ENCODE measurements around the gene GALNT17. TPM values are rescaled to one million over a fixed set of nuclear protein-coding genes. Genes with fewer than 3 reads are reported as not detected.

The GALNT17 gene
- polyA plus RNA-seq, 1 donor (not counting 4 experiments of a cell fraction or from before 2014, with no cell fraction given), result not detected

- no peaks in the 10 kb centered on the region for H3K9me1 ChIP-seq (ENCODE audit: control insufficient read depth, extremely low read depth, insufficient read depth, low read length)
- H3K4me2 ChIP-seq (ENCODE audit: control insufficient read depth, extremely low read depth, insufficient read depth, low read depth, low read length), result no peak overlapping the region
- H3K4me1 ChIP-seq (ENCODE audit: control insufficient read depth, extremely low read depth, insufficient read depth, low read length), result no peaks in the 10 kb centered on the region
- DNase-seq (ENCODE audit: low read depth, low spot score), result no peak
- H3K79me2 ChIP-seq (ENCODE audit: control insufficient read depth, insufficient read depth, low read length), result no peaks in the 10 kb centered on the region
- no peaks in the 10 kb centered on the region for H3K9me3 ChIP-seq (ENCODE audit: control insufficient read depth, low read depth, low read length)
- no peak for TF ChIP-seq EZH2 (IDR thresholded peaks at IDR 0.05; ENCODE audit: low read length)
- no peak for TF ChIP-seq CTCF (optimal IDR thresholded peaks at IDR 0.05 in 1 of 3, IDR thresholded peaks at IDR 0.05 in 1 of 3, conservative IDR thresholded peaks at IDR 0.05 in 1 of 3; ENCODE audit: extremely low read depth in 1 of 3, insufficient read depth in 2 of 3, low read length in 3 of 3)
- no peaks in the 10 kb centered on the region for H3K36me3 ChIP-seq (ENCODE audit: control insufficient read depth in 2 of 2, extremely low read depth in 1 of 2, insufficient read depth in 2 of 2, low read length in 2 of 2)
- no peak overlapping the region for H3K27ac ChIP-seq (ENCODE audit: control insufficient read depth, insufficient read depth, low read length)
- H3K4me3 ChIP-seq (ENCODE audit: control insufficient read depth in 2 of 3, extremely low read depth in 1 of 3, insufficient read depth in 2 of 3, low read depth in 1 of 3, low read length in 3 of 3), result no peak overlapping the region
- no peaks in the 10 kb centered on the region for H3K27me3 ChIP-seq (ENCODE audit: control insufficient read depth, extremely low read depth, insufficient read depth, low read length)
- no peaks in the 10 kb centered on the region for H4K20me1 ChIP-seq (ENCODE audit: control insufficient read depth, extremely low read depth, insufficient read depth, low read length)
- no peak overlapping the region for H2AFZ ChIP-seq (ENCODE audit: control insufficient read depth, low read length)
- FAIRE-seq, result no peak
- dilution Hi-C loops (cut with MboI; ENCODE audit: extremely low pct_ligation_motif_present, low sequenced_read_pairs), result no loop called here
- no peak overlapping the region for H3K9ac ChIP-seq (ENCODE audit: control insufficient read depth, extremely low read depth, insufficient read depth, low read length)
These were observed 139.3 kb downstream of the GALNT17 start for GRCh38 chr7:71271203-71271602.

- no peak for TF ChIP-seq EZH2 (IDR thresholded peaks at IDR 0.05; ENCODE audit: low read length)
- TF ChIP-seq CTCF (optimal IDR thresholded peaks at IDR 0.05 in 1 of 3, IDR thresholded peaks at IDR 0.05 in 1 of 3, conservative IDR thresholded peaks at IDR 0.05 in 1 of 3; ENCODE audit: extremely low read depth in 1 of 3, insufficient read depth in 2 of 3, low read length in 3 of 3), result no peak
- dilution Hi-C loops (cut with MboI; ENCODE audit: extremely low pct_ligation_motif_present, low sequenced_read_pairs), result no loop called here
- Histone ChIP-seq H3K4me1 (ENCODE audit: control insufficient read depth, extremely low read depth, insufficient read depth, low read length) (no peaks in the 10 kb centered on the region), H2AFZ (ENCODE audit: control insufficient read depth, low read length) (no peak overlapping the region), H3K4me2 (ENCODE audit: control insufficient read depth, extremely low read depth, insufficient read depth, low read depth, low read length) (no peak overlapping the region), H3K27ac (ENCODE audit: control insufficient read depth, insufficient read depth, low read length) (no peak overlapping the region), H3K79me2 (ENCODE audit: control insufficient read depth, insufficient read depth, low read length) (no peaks in the 10 kb centered on the region), H3K9me3 (ENCODE audit: control insufficient read depth, low read depth, low read length) (no peaks in the 10 kb centered on the region), H3K9me1 (ENCODE audit: control insufficient read depth, extremely low read depth, insufficient read depth, low read length) (no peaks in the 10 kb centered on the region), H4K20me1 (ENCODE audit: control insufficient read depth, extremely low read depth, insufficient read depth, low read length) (no peaks in the 10 kb centered on the region), H3K27me3 (ENCODE audit: control insufficient read depth, extremely low read depth, insufficient read depth, low read length) (no peaks in the 10 kb centered on the region), H3K4me3 (ENCODE audit: control insufficient read depth in 2 of 3, extremely low read depth in 1 of 3, insufficient read depth in 2 of 3, low read depth in 1 of 3, low read length in 3 of 3) (no peak overlapping the region), H3K36me3 (ENCODE audit: control insufficient read depth in 2 of 2, extremely low read depth in 1 of 2, insufficient read depth in 2 of 2, low read length in 2 of 2) (no peaks in the 10 kb centered on the region), H3K9ac (ENCODE audit: control insufficient read depth, extremely low read depth, insufficient read depth, low read length) (no peak overlapping the region)
- DNase-seq (ENCODE audit: low read depth, low spot score) (no peak), FAIRE-seq (no peak)
These were observed 140.9 kb downstream of the GALNT17 start for GRCh38 chr7:71272509-71273490.
